Thoracic aorta (tissue), 2 donors: Measurements from ENCODE around the gene TTC21A. TPM values are rescaled to one million over a fixed set of nuclear protein-coding genes. Genes with fewer than 3 reads are reported as not detected.

Experiments used
- ATAC-seq: fragments of 150-250 bp; one replicate; pipeline ENCODE4 v1.8.0; 2017; ENCODE audit warnings: low read depth; ENCODE audit not compliant: insufficient number of reproducible peaks, low FRiP score
- DNase-seq: peaks from one replicate; pipeline ENCODE4 v3.0.0-alpha.2; 2020; ENCODE audit warnings: low spot score
- H3K27ac ChIP-seq, 2 donors: fragments of 200-600 bp; sonication (generic); 1 replicate in 1 of 2; 2 replicates in 1 of 2; pipeline ENCODE4 v1.5.1; 2016; ENCODE audit warnings: mild to moderate bottlenecking in 2 of 2, moderate library complexity in 2 of 2
- H3K27me3 ChIP-seq: fragments of 200-600 bp; sonication (generic); replicated peaks from 2 replicates; pipeline ENCODE4 v1.6.0; 2016; ENCODE audit warnings: mild to moderate bottlenecking; ENCODE audit not compliant: insufficient read depth
- H3K36me3 ChIP-seq: fragments of 200-600 bp; sonication (generic); one replicate; pipeline ENCODE4 v1.5.1; 2016
- H3K4me1 ChIP-seq, 2 donors: fragments of 200-600 bp; sonication (generic); 1 replicate in 1 of 2; 2 replicates in 1 of 2; pipeline versions ENCODE4 v1.5.1 to v1.6.0; 2016; ENCODE audit warnings: low read depth in 2 of 2, mild to moderate bottlenecking in 1 of 2; ENCODE audit not compliant: control insufficient read depth in 1 of 2
- H3K4me3 ChIP-seq: fragments of 200-600 bp; sonication (generic); 2 replicates; pipeline ENCODE4 v1.5.1; 2016; ENCODE audit warnings: mild to moderate bottlenecking
- H3K9me3 ChIP-seq: fragments of 200-600 bp; sonication (generic); 2 replicates; pipeline ENCODE4 v1.5.1; 2016
- CTCF ChIP-seq: fragments of 200-600 bp; sonication (generic); IDR thresholded peaks from one replicate; pipeline ENCODE4 v1.5.1; 2019; ENCODE audit warnings: antibody characterized with exemption
- total RNA-seq, 2 donors: library from RNA; depleted of rRNA; stranded (reverse); fragments of >200 nt; gene quantifications; one replicate each; pipeline versions ENCODE4 v1.1.0 to v1.2.3, GENCODE V29; 2016

The TTC21A gene
- total RNA-seq, 2 donors from 2014 or later, result 3.0 to 14.9 TPM

DNA sequence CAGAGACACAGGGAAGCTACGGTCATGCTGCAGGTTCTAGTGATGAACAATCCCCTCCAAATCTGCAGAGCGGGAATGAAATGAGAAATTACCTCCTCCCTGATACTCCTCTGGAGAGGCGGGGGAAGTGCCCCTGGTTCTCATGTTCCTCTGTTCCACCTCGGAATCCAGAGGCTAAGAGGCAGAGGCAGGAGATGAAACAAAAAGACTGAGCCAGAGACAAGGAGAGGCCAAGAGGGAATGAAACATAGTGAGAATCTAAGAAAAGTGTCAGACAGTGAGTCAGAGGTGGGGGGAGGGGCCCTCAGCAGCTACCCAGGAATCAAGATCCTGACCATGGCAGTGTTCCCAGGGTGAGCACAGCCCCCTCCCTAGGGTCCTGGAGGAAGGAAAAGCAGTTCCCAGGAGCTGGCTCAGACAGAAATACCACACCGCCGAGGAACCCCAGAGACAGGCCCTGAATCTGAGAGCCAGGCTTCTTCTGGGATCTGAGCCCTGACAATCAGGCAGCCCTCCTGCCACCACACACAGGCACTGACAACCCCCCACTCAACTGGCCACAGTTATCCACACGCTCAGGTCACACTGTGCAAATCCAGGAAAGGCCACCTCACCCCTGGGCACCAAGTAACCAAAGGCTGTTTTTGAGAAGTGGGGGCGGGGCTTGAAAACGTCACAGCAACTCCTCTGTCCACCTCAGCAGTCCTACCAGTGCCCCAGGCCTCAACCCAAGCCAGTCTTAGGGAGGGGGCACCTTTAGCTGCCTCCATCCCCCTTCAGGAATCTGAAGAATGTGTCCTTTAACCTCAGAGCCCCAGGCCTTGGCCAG lies 43.5 kb downstream of the TTC21A start:
- Histone ChIP-seq H3K27ac (peak overlapping the region; percentile 97 to 100), H3K27me3 (no peaks in the 10 kb centered on the region), H3K36me3 (peaks cover 4% of the 10 kb centered on the region), H3K9me3 (no peaks in the 10 kb centered on the region), H3K4me3 (peak overlapping the region; percentile 96), H3K4me1 (peaks cover 44 to 63% of the 10 kb centered on the region in 2 donors)
- peak; percentile 95 for DNase-seq
- peak; percentile 36 for ATAC-seq
- no peak for TF ChIP-seq CTCF

- TF ChIP-seq CTCF, result peak; percentile 29
- peaks cover 18 to 34% of the 10 kb centered on the region in 2 donors for H3K4me1 ChIP-seq
- no peaks in the 10 kb centered on the region for H3K27me3 ChIP-seq
- peak overlapping the region; percentile 97 to 100 for H3K27ac ChIP-seq
- no peak for DNase-seq
- H3K9me3 ChIP-seq, result no peaks in the 10 kb centered on the region
- H3K36me3 ChIP-seq, result no peaks in the 10 kb centered on the region
- peak overlapping the region; percentile 96 for H3K4me3 ChIP-seq
- ATAC-seq, result no peak
These were observed 46.4 kb downstream of the TTC21A start for GRCh38 chr3:39153977-39154279.

DNA sequence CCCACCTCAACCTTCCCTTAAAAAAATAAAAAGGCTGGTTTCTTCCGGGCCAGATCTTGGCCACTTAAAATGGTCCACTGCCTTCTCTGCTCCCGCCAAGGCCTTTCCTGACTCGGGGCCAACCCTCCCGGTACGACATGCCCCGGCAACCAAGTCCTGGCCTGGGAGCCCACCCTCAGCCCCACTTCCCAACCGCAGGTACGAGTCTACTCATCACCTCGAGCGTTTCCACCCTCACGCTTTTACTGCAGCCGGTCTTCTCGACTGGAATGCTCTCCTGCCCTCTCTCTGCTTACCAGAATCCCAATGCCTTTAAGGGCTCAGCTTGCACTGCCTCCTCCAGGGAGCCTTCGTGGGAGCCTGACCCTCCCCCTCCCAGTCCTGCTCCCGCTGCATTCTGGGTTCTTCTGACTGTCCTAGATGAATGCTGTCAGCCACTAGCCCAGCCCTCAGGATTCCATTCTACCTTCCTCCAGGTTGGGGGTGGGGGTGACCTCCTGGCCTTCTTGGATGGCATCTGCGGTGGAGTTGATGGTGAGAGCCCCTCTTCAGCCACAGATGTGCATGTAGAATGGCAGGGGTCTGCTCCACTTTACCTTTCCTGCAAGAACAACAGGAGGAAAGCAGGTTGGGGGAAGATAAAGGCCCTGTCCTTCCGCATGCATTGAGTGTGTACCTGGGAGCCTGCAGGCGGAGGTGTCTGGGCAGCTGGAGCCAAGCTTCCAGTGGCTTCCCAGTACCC lies 47.0 kb downstream of the TTC21A start:
- Histone ChIP-seq H3K27me3 (no peaks in the 10 kb centered on the region), H3K4me3 (peak overlapping the region; percentile 96), H3K4me1 (peaks cover 13 to 31% of the 10 kb centered on the region in 2 donors), H3K9me3 (no peaks in the 10 kb centered on the region), H3K27ac (peak overlapping the region; percentile 97 to 100), H3K36me3 (no peaks in the 10 kb centered on the region)
- TF ChIP-seq CTCF, result no peak
- ATAC-seq, result no peak
- DNase-seq, result no peak

- H3K4me3 ChIP-seq, result no peak overlapping the region
- ATAC-seq (no peak), DNase-seq (no peak)
- H3K9me3 ChIP-seq, result no peaks in the 10 kb centered on the region
- peaks cover 8 to 25% of the 10 kb centered on the region in 2 donors for H3K4me1 ChIP-seq
- no peak overlapping the region for H3K27ac ChIP-seq
- H3K36me3 ChIP-seq, result no peaks in the 10 kb centered on the region
- no peaks in the 10 kb centered on the region for H3K27me3 ChIP-seq
- no peak for TF ChIP-seq CTCF
These were observed 48.9 kb downstream of the TTC21A start for GRCh38 chr3:39156421-39156820.

GRCh38 chr3:39157359-39157758 lies 49.9 kb downstream of the TTC21A start:
- DNase-seq (no peak), ATAC-seq (no peak)
- Histone ChIP-seq H3K27me3 (no peaks in the 10 kb centered on the region), H3K4me3 (no peak overlapping the region), H3K9me3 (no peaks in the 10 kb centered on the region), H3K36me3 (no peaks in the 10 kb centered on the region), H3K4me1 (peaks cover 8 to 19% of the 10 kb centered on the region in 2 donors), H3K27ac (no peak overlapping the region)
- TF ChIP-seq CTCF, result no peak
